Retinal pigment epithelial cell (primary cell): ENCODE data around the gene ARL4A.

ENCODE experiments used
- DNase-seq: peaks from one replicate; pipeline ENCODE4 v3.0.0-alpha.2; 2010; ENCODE audit warnings: low read depth
- H3K4me3 ChIP-seq: 2 replicates; pipeline ENCODE4 v1.5.1; 2011; ENCODE audit warnings: mild to moderate bottlenecking, low read length, control low read depth, moderate library complexity
- CTCF ChIP-seq: conservative IDR thresholded peaks from 2 replicates; pipeline ENCODE4 v1.5.1; 2011; ENCODE audit warnings: low read depth, low read length, control low read depth, inconsistent platforms

The ARL4A gene

GRCh38 chr7:12692479-12693259 lies 5.2 kb downstream of the ARL4A start:
- no peak for DNase-seq
- TF ChIP-seq CTCF, result no peak
- H3K4me3 ChIP-seq, result no peak overlapping the region

GRCh38 chr7:12694817-12695216 lies 7.4 kb downstream of the ARL4A start:
- no peak overlapping the region for H3K4me3 ChIP-seq
- TF ChIP-seq CTCF, result no peak
- DNase-seq, result no peak

GRCh38 chr7:12695965-12696364 lies 8.5 kb downstream of the ARL4A start:
- H3K4me3 ChIP-seq, result no peak overlapping the region
- TF ChIP-seq CTCF, result no peak
- no peak for DNase-seq

- no peak for TF ChIP-seq CTCF
- DNase-seq, result no peak
- no peak overlapping the region for H3K4me3 ChIP-seq
Measured at GRCh38 chr7:12699299-12699698, 11.9 kb downstream of the ARL4A start.

GRCh38 chr7:12701433-12701832 lies 14.0 kb downstream of the ARL4A start:
- DNase-seq, result no peak
- no peak overlapping the region for H3K4me3 ChIP-seq
- no peak for TF ChIP-seq CTCF

- DNase-seq, result no peak
- no peak for TF ChIP-seq CTCF
- H3K4me3 ChIP-seq, result no peak overlapping the region
Measured at GRCh38 chr7:12703881-12704280, 16.4 kb downstream of the ARL4A start.

GRCh38 chr7:12705878-12706277 lies 18.4 kb downstream of the ARL4A start:
- H3K4me3 ChIP-seq, result no peak overlapping the region
- no peak for TF ChIP-seq CTCF
- DNase-seq, result no peak
